Endothelial cell of umbilical vein (primary cell): Measurements from ENCODE around the gene ITSN1. TPM values are rescaled to one million over a fixed set of nuclear protein-coding genes. Genes with fewer than 3 reads are reported as not detected.

Experiments used
- BruUV-seq: library from RNA; stranded (reverse); fragments of 400-500 nt; replicated peaks from 2 replicates; lab custom pipeline; 2021; lab: Mats Ljungman, UMichigan
- CTCF ChIA-PET: fragments of 300-600, 350-600 bp; sonication (Branson Sonifier 250); formaldehyde crosslinking; loops from one replicate; lab custom pipeline; 2021; ENCODE audit warnings: antibody characterized with exemption, inconsistent platforms; lab: Charles Lee
- POLR2A ChIA-PET: fragments of 300-600, 350-600 bp; sonication (Branson Sonifier 250); formaldehyde crosslinking; loops from one replicate; lab custom pipeline; 2021; ENCODE audit warnings: antibody characterized with exemption, inconsistent platforms; lab: Charles Lee
- DNase-seq: peaks from one replicate; pipeline ENCODE4 v3.0.0-alpha.2; 2011; ENCODE audit warnings: low read depth, low spot score
- FAIRE-seq: peaks from 2 replicates; lab custom pipeline; 2011; peaks lifted over from hg19 to GRCh38; lab: Jason Lieb, UNC
- H2AFZ ChIP-seq: 2 replicates; pipeline ENCODE4 v1.6.0; 2012; ENCODE audit warnings: low read depth, low read length, control low read depth, inconsistent platforms
- H3K27ac ChIP-seq: 2 replicates; pipeline ENCODE4 v1.5.1; 2011; ENCODE audit warnings: low read depth, mild to moderate bottlenecking, control low read depth, low read length, moderate library complexity; ENCODE audit not compliant: insufficient read depth
- H3K27me3 ChIP-seq, 2 experiments: 2 replicates each; pipeline versions ENCODE4 v1.6.0 to v1.6.1; 2011; ENCODE audit warnings: low read length in 2 of 2, mixed read lengths in 1 of 2; ENCODE audit not compliant: control insufficient read depth in 2 of 2, insufficient read depth in 2 of 2
- H3K36me3 ChIP-seq, 2 experiments: 2 replicates in 1 of 2; 3 replicates in 1 of 2; pipeline ENCODE4 v1.5.1; 2011; ENCODE audit warnings: low read length in 2 of 2, mild to moderate bottlenecking in 1 of 2, moderate library complexity in 1 of 2; ENCODE audit not compliant: control insufficient read depth in 2 of 2, insufficient read depth in 2 of 2; ENCODE audit errors: extremely low read depth in 1 of 2
- H3K4me1 ChIP-seq: 3 replicates; pipeline ENCODE4 v1.5.1; 2011; ENCODE audit warnings: mild to moderate bottlenecking, low read length; ENCODE audit not compliant: control insufficient read depth, insufficient read depth; ENCODE audit errors: extremely low read depth
- H3K4me2 ChIP-seq: 2 replicates; pipeline ENCODE4 v1.6.1; 2011; ENCODE audit warnings: low read length, control low read depth, mixed read lengths; ENCODE audit not compliant: insufficient read depth
- H3K4me3 ChIP-seq, 3 experiments: fragments of 200-600 bp in 1 of 3; sonication (generic), shearing (Covaris generic) in 1 of 3; replicated peaks in 1 of 3; 2 replicates each; pipeline ENCODE4 v1.5.1; 2011 to 2016; ENCODE audit warnings: control low read depth in 3 of 3, low read length in 3 of 3, mild to moderate bottlenecking in 2 of 3, inconsistent platforms in 1 of 3, low read depth in 1 of 3, moderate library complexity in 1 of 3; ENCODE audit not compliant: insufficient read depth in 1 of 3
- H3K79me2 ChIP-seq: 2 replicates; pipeline ENCODE4 v1.6.0; 2012; ENCODE audit warnings: low read length, inconsistent platforms; ENCODE audit not compliant: control insufficient read depth, insufficient read depth
- H3K9ac ChIP-seq: replicated peaks from 2 replicates; pipeline ENCODE3; 2011; ENCODE audit warnings: low read length, control low read depth; ENCODE audit not compliant: insufficient read depth; ENCODE audit errors: extremely low read depth
- H3K9me1 ChIP-seq: replicated peaks from 3 replicates; pipeline ENCODE4 v1.6.0; 2011; ENCODE audit warnings: mild to moderate bottlenecking, low read length; ENCODE audit not compliant: control insufficient read depth, insufficient read depth; ENCODE audit errors: extremely low read depth
- H3K9me3 ChIP-seq: replicated peaks from 2 replicates; pipeline ENCODE4 v1.5.1; 2012; ENCODE audit warnings: low read length, inconsistent platforms; ENCODE audit not compliant: control insufficient read depth, insufficient read depth
- H4K20me1 ChIP-seq: replicated peaks from 2 replicates; pipeline ENCODE3; 2011; ENCODE audit warnings: mild to moderate bottlenecking, low read length; ENCODE audit not compliant: control insufficient read depth, insufficient read depth; ENCODE audit errors: extremely low read depth
- CTCF ChIP-seq, 2 donors: IDR thresholded peaks; 1 replicate in 1 of 2; 2 replicates in 1 of 2; pipeline ENCODE4 v1.5.1; 2011; ENCODE audit warnings: low read length in 2 of 2, mild to moderate bottlenecking in 2 of 2, moderate library complexity in 2 of 2, control low read depth in 1 of 2, inconsistent platforms in 1 of 2, low read depth in 1 of 2; ENCODE audit not compliant: insufficient read depth in 1 of 2; ENCODE audit errors: extremely low read depth in 1 of 2
- EZH2 ChIP-seq: IDR thresholded peaks from 2 replicates; pipeline ENCODE4 v1.6.1; 2012; ENCODE audit warnings: borderline replicate concordance, low read depth, mild to moderate bottlenecking, moderate library complexity, low read length, inconsistent platforms; ENCODE audit not compliant: severe bottlenecking
- FOS ChIP-seq: IDR thresholded peaks from 2 replicates; pipeline ENCODE4 v1.6.1; 2011; ENCODE audit warnings: mild to moderate bottlenecking, low read length, moderate library complexity, borderline replicate concordance; ENCODE audit not compliant: insufficient read depth
- GATA2 ChIP-seq: IDR thresholded peaks from 2 replicates; pipeline ENCODE4 v1.7.0; 2011; ENCODE audit warnings: low read depth, mild to moderate bottlenecking, moderate library complexity, mixed read lengths, low read length; ENCODE audit not compliant: insufficient read length, insufficient read depth
- JUN ChIP-seq: IDR thresholded peaks from 2 replicates; pipeline ENCODE4 v1.6.1; 2011; ENCODE audit warnings: borderline replicate concordance, low read depth; ENCODE audit not compliant: insufficient read length, insufficient read depth
- MAX ChIP-seq: IDR thresholded peaks from 2 replicates; pipeline ENCODE4 v1.6.1; 2011; ENCODE audit not compliant: insufficient read depth, insufficient read length
- MYC ChIP-seq: IDR thresholded peaks from one replicate; pipeline ENCODE4 v1.6.1; 2011; ENCODE audit warnings: mild to moderate bottlenecking, low read depth, low read length
- POLR2A ChIP-seq: IDR thresholded peaks from 2 replicates; pipeline ENCODE4 v1.6.1; 2012; ENCODE audit warnings: low read depth, mild to moderate bottlenecking, control low read depth, low read length
- POLR2AphosphoS5 ChIP-seq: IDR thresholded peaks from 2 replicates; pipeline ENCODE4 v1.6.1; 2012; ENCODE audit warnings: low read depth, mild to moderate bottlenecking, control low read depth, low read length, moderate library complexity; ENCODE audit not compliant: insufficient read depth
- dilution Hi-C: fragments of 300-500 bp; cut with MboI; formaldehyde crosslinking; loops from one replicate; pipeline ENCODE4 v1.15.0; 2019; ENCODE audit warnings: low sequenced_read_pairs; ENCODE audit not compliant: extremely low pct_ligation_motif_present
- intact Hi-C: fragments of 100-400 bp; cut with micrococcal nuclease; formaldehyde crosslinking; loops from one replicate; pipeline ENCODE4 v1.10.0; 2022
- polyA plus RNA-seq, 4 experiments: library from polyadenylated mRNA; depleted of rRNA in 3 of 4; stranded (reverse) in 3 of 4; unstranded in 1 of 4; fragments of >200 nt; gene quantifications; 2 replicates each; pipeline versions ENCODE4 v1.2.1 to v1.2.3, GENCODE V29; 2011 to 2012; ENCODE audit warnings: missing spikeins in 1 of 4
- total RNA-seq: library from RNA; stranded (reverse); gene quantifications from 2 replicates; pipeline ENCODE4 v1.2.3, GENCODE V29; 2021

ITSN1 gene
- total and polyA plus RNA-seq, 2 donors (not counting 3 experiments of a cell fraction or from before 2014, with no cell fraction given): 72.2 to 86.8 TPM

GRCh38 chr21:33801424-33802405, 159.4 kb downstream of the ITSN1 start:
- BruUV-seq: no TSS peak
- dilution Hi-C loops (no loop called here), intact Hi-C loops (no loop called here)
- Histone ChIP-seq H3K4me1 (no peaks in the 10 kb centered on the region), H3K27me3 (no peaks in the 10 kb centered on the region), H3K9me3 (no peaks in the 10 kb centered on the region), H3K9me1 (no peaks in the 10 kb centered on the region), H3K4me3 (no peak overlapping the region), H3K36me3 (peaks cover 12 to 14% of the 10 kb centered on the region in 2 experiments), H3K79me2 (no peaks in the 10 kb centered on the region), H3K27ac (no peak overlapping the region), H3K9ac (no peak overlapping the region), H4K20me1 (no peaks in the 10 kb centered on the region), H3K4me2 (no peak overlapping the region), H2AFZ (no peak overlapping the region)
- TF ChIP-seq CTCF (IDR thresholded peaks at IDR 0.05; ENCODE audit: extremely low read depth in 1 of 2, insufficient read depth in 1 of 2, low read depth in 1 of 2, low read length in 2 of 2) (no peak), FOS (no peak), POLR2A (no peak), MYC (no peak), GATA2 (no peak), JUN (no peak), MAX (no peak), EZH2 (no peak), POLR2AphosphoS5 (no peak)
- no peak for DNase-seq
- POLR2A ChIA-PET: no interaction called here
- no peak for FAIRE-seq
- CTCF ChIA-PET: interaction anchor here (1.3 kb wide), 1 partner anchor 9 kb away, joined by 4 read pairs; no protein-coding TSS in a partner anchor
